HG02642 (cell line): ENCODE data around the gene DNER.
"Not testable (repeated sequence)": the region's sequence is repeated elsewhere in the genome, so short reads cannot be mapped to it uniquely, and the experiment has no call there.

Experiments used
- ATAC-seq: cut with Tn5 transposase; IDR thresholded peaks from one replicate; pipeline ENCODE4 v1.9.1; 2021; ENCODE audit warnings: mild to moderate bottlenecking; ENCODE audit not compliant: unreplicated experiment, poor library complexity

DNER gene

DNA sequence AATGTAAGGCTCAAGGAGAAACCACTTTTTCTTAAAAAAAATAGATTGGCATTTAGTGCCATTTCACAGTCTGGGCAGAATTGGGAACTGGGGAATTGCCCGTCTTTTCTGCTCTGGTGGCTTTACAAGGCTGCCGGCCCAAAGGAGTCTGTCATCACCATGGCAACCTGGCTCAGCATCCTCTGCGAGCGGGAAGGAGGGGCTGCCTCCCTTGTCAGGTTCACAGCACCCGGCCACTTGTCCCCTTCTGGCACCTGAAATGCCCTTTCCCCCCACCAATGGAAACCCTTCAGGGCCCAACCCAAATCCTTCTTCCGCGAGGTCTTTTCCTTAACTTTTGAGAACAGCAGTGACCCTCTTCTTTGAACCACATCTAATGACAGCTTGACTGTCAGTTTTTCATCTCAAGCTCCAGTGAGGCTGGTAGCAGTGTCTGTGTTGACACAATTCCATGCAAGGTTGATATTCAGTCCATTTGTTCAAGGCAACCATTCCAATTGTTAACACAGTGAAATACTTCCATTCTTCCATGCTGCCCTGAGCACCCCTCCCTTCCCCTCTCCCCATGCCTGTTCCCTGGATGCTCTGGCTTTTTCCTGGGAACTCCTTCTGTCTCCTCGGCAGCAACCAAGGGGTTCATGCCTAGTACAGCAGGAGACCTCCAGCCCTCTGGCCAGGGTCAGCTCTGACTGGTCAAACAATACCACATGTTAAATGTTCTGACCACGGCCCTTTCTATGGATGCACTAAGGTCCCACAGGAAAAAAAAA is 79.6 kb downstream of the DNER start:
- ATAC-seq, result no peak

DNA sequence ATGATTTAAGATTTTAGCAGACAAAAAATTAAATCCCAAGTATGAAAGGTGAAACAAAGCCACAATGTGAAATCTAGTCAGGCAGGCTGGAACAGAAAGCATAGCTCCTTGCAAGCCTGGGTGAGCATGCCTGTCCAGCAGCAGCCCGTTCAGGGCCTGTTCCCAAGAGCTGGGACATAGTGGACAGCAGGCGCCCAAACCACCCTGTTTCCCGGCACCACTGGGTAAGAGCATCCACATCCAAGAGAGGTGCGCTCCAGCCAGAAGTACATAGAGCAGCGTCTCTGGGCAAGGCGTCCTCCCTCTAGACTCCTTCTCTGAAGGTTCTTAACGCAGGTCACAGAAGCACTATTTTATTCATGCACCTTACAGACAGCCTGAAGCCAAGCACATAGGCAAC is 80.8 kb downstream of the DNER start:
- no peak for ATAC-seq

DNA sequence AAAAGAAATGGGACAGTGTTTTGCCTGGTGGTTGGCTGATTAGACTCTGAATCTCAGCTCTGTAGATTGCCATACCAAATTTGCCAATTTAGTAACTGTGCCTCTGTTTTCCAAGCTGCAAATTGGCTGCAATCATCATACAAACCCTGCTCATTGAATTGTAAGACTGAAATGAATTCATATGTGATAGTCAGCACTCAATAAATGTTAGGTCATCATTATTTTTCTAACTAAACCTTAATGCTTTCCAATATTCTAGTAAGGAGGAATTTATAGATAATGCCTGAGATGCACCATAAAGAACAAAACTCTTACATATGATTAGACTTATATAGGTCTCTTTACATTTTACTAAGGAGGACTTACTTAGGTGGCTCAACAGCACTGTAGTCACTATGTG is 85.3 kb downstream of the DNER start:
- ATAC-seq, result no peak

DNA sequence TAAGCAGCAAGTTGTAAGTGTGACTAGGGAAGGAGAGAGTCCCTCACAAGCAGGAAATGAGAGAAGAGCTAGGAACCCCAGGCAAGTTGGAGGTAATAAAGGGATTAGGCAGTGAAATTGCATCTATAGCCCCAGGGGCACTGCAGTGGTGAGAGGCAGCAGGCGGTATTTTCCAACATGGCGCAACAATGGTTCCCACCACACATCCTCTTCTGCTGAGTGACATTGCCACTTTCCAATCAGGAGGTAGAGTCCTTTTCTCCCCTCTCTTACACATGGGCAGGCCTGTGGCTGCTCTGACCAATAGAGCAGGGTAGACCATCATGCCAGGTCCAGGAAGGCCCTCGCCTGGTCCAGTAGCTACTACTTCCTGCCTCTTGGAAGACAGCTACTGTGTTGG is 86.6 kb downstream of the DNER start:
- ATAC-seq, result no peak

DNA sequence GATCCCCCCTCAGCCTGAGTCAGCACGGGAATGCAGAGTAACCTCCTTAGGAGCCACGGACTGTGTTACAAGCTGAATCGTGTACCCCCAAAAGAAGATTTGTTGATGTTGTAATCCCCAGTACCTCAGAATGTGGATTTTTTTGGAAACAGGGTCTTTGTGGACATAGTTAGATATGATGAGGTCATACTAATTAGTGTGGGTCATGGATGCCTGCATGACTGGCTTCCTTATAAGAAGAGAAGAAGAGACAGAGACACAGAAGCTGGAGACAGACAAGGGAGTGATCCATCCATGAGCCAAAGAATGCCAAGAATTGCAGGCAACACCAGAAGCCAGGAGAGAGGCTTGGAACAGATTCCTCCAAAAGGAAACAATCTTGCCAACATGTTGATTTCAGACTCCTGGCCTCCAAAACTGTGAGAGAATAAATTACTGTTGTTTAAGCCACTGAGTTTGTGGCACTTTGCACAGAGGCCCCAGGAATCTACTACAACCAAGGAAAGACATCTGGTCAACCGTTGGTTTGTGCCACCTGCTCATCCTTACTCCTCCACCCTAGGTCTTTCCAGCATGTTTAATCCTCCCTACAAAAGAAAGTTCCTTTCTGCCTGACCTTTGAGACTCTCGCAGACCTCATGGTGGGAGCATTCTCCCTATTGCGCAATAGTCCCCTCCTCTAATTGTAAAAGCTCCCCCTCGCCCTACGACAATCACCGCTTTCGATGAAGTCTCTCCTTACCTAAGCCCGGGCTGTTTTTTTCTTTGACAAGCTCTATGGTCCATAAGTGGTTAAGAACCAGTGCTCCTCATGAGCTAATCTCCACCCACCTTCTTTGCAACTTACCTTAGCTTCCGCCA is 91.6 kb downstream of the DNER start:
- ATAC-seq, result no peak

DNA sequence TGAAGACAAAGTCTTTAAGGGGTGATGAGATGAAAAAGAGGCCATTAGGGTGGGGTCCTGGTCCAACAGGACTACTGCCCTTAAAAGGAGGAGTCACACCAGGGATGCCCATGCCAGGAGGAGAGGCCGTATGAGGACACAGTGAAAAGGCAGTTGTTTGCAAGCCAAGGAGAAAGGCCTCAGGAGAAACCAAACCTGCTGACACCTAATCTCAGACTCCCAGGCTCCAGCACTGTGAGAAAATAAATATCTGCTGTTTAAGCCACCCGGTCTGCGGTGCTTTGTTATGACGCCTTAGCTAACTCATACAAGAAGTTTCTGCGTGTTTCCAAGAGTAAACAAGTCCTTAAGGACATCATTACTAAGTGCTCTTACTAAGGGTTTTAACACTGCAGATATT is 93.6 kb downstream of the DNER start:
- no peak for ATAC-seq

DNA sequence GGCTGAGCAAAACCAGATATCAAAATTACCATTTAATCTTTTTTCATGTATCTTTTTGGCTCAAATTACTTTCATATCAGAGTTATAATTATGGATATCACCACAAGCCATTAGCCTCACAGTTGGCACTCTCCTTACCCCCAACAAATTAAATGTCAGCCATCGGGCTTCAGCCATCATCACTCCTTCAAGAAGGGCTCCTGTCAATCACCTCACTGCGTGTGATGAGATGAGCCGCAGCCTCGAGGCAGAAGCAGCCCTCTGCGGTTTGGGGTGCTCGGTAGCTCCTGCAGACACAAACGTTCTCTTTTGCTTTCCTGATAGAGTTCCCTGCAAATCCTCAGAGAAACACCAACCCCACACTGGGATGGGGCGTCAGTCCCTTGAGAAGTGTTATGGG is 94.1 kb downstream of the DNER start:
- no peak for ATAC-seq

DNA sequence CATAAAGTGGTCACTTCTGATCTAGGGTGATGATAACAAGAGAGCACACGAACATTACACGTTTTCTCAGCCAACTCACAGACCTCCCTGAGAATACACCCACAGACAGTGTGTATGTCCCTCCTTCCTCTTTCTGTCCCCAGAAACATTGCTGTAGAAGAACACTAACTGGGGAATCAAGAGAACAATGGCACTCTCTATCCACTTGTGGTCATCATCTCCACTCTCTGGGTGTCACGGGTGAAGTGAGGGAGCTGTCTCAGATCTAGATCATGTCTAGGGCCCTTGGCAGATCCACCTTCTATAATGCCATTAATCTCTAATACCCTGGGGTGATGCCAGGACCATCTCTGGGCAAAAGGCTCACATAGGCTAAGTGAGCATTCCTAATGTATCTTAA is 97.9 kb downstream of the DNER start:
- no peak for ATAC-seq

DNA sequence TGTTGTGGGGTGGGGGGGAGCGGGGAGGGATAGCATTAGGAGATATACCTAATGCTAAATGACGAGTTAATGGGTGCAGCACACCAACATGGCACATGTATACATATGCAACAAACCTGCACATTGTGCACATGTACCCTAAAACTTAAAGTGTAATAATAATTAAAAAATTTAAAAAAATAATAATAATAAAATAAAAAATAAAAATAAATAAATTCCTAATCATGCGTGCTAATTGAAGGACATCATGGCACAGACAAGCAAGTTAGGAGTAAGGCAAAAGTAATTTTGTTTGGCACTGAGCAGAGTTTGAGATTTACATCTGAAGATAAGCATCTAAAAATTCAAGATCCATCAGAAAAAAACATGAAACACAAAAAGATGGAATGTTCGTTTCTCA is 100.3 kb downstream of the DNER start:
- ATAC-seq, result not testable (repeated sequence)

DNA sequence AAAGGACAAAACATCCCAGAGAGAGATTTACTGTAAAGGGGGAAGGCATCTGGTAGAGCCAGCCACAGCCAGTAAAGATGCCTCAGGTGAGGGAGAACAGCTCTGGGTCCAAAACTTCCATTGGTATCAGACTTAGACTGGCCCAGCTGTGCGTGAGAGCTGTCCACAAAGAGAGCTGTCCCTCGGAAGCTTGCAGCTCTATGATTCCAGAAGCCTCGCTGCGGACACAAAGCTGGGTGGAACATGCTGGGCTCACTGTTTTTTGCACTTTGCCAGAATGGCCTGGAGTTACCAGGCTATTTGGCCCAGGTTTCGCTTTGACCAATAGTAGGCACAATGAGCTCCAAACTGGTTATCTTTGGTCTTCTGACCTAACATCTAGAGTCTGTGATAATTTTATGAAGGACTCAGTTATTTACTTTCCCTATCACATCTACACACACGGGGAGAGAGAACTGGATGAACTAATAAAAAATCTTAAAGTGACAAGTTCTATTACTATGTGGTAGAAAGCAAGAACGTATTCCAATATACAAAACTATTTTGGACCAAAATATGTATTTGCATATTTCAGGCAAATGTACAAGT is 101.9 kb downstream of the DNER start:
- ATAC-seq, result no peak

DNA sequence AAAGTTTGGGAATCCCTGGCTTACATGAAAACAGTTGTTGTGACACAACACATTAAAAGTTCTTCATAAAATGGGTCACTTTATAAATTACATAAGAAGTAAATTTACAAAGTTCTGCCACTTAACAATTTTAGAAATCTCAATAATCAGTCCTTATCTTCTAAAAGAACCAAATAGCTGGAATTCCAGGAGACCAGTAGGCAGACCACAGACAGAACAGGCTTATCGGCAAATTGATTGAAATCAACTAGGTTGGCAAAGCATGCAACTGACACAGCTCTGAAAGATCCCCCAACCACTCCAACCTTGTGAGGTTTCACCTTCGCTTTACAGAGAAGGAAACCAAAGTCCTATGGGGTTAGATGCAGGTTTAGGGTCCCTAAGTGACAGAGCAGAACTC is 103.0 kb downstream of the DNER start:
- no peak for ATAC-seq

DNA sequence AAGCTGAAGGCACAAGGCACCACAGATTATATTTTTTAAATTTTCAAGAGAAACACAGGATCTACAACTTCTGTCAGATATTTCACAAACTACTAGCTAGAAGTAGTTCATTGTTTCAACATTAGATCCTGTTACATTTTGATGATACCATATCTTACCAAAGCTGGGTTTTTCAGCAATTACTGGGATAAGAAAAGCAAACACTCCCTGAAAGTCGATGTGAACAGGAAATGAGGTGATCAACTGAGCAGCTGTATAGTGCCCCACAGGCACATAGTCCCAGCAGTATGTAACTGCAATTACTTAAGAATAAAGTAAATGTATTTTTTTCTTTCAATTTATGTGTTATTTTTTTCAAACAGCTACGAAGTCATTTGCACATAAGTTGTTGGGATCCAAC is 103.5 kb downstream of the DNER start:
- ATAC-seq, result no peak

DNA sequence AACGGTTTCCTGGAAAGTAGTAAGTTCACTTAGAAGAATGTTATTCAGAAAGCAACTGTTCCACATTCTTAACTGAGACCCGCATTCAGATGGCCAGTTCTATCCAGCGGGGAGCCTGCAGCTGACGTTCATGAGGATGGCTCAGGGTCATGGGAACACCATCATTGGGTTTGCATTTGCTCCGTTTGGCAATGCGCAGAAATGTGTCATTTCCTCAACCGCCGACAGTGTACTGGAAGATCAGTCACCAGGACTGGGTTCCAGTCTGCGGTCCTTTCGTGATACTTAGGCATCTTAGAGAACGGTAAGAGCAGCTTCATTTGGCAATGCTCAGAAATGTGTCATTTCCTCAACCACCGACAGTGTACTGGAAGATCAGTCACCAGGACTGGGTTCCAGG is 104.0 kb downstream of the DNER start:
- no peak for ATAC-seq

DNA sequence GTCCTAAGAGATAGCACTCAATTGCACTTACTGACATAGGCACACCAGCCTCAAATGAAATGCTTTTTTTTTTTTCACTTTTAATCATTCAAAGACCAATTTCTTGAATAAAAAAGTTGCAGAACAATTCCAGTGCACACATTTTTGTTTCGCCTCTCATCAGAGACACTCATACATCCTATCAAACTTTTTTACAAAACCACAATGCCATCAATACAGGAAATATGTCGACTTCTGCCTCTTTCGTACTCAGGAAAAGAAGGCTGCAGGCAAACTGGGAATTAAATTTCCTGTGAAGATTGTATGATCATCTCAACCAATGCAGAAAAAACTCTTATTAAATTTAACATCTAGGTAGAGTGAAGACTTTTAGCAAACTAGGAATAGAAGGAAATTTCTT is 112.4 kb downstream of the DNER start:
- ATAC-seq, result no peak

DNA sequence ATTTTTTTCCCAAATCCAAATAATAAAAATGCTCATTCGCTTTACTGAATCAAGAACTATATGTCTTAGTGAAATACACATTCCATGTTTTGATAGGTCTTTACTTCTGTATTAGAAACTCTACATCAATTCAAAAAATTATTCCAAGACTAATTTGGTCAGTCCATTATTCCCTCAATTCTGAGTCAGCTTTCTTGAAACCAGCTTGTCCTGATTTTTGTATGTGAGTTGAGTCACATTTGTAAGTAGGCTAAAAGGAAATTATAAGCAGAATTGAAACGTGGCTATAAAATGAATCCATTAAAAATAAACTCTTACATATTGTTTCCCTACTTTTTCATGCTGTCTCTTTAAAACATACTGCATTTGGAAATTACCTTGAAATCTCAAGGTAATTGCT is 113.0 kb downstream of the DNER start:
- ATAC-seq, result no peak

DNA sequence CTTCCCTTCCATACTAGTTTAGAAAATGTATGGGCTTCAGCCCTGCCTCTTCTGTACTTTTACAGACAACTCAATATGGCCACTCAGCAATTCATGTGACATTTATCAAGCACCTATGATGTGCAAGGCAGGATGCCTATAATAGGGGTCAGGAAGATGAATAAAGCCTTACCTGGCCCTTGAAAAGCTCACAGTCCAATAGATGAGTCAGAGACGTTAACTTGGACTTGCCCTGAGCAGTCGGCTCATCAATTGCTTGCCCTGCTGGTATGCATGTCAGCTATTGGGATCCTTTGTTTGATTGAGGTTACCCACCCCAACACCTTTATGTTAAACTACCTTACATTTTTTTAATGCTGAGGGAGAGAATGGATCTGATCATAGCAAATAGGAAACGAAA is 116.1 kb downstream of the DNER start:
- ATAC-seq, result no peak

DNA sequence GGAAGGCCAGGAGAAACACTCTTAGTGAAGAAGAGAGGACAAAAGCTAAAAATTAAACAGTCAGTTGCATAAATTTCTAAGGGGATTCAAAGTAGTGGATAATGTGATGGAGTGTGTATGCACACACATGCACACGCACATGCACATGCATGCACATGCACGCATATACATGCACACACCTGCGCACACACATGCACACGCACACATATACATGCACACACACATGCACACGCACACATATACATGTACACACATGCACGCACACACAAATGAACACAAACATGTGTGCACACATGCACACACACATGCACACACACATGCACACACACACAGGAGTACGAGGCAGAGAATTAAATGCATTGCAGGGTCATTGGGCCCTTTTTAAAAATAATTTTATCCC is 117.6 kb downstream of the DNER start:
- no peak for ATAC-seq

DNA sequence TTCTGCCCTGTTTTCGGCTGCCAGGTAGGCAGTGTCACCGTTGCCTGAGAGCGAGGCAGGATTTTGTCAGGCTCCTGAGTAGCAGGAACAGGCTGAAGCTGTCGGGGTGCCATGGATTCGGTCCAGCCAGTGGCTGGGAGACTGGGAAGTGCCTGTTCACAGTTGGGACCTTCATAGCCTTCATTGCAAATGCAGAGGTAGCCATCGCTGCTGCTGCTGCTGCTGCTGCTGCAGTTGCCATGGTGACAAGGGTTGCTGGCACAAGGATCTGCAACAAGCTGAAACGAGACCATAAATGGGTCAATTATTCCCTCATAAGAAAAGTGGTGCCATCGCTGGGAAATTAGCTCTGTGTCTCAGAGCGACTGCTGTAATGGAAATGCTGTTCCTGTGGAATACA is 122.7 kb downstream of the DNER start:
- ATAC-seq, result no peak

DNA sequence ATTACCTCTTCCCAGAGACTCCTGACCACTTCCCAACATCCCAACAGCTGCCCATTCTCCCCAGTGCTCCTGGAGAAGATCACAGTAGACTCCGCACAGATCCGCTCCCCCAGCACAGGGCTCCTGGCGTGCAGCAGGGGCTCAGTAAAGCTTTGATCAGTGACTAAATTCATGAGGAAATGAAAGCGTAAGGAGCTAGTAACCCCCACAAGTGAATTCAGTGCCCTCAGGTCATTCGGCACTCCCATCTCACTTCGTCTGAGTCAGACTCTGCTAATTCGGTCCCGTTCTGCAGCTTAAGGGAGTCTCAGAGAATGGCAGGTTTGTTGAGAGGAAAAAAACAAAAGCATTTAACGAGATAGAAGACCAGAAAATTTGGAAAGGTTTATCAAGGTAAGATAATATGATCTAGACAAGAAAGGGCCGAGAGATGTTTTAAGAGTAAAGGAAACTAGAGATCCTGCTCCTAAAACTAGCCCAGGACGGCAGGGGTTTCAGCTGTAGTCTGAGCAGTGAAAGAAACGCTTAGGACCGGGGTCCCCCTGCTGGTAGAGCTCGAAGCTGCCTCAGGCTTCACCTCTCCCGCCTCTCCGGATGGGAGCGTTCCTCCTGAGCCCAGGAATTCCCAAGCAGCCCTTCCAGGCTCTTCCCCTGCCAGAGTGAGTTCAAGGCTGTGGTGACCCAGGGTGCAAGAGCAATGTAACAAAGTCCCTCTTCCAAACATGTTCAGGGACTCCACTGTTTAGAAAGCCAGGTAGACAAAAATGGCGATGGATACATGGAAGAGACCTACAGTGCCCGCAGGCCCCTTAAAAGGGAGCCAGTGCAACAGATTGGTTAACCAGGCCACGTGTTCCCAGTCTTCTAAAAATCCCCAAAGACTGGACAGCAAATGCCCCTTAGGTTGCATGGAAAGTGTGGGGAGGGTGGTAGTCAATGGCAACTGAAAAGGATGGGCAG is 127.3 kb downstream of the DNER start:
- ATAC-seq, result peak; percentile 84

DNA sequence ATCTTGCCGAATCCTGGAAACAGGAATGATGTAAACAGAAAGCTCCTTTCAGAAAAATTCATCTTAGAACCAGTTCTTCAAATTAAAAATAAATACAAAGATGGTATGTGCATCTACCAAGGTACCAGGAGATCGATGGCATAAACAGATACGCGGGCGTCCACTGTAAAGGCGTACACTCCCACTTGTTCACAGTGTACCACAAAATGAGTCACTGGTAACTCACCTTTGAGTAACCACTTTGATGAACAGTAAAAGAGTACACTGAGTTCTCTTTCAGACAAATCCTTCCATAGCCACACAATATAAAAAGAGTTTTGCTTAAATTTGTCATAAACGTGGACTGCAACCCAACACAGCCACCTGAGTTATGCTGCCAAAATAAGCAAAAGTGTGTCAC is 128.3 kb downstream of the DNER start:
- no peak for ATAC-seq
